Mucosa of descending colon (tissue), 3 donors: ENCODE measurements around the gene ZBTB46. TPM values are rescaled to one million over a fixed set of nuclear protein-coding genes. Genes with fewer than 3 reads are reported as not detected.

Experiments
- ATAC-seq: fragments of 200-7000 bp; cut with Tn5 transposase; one replicate; pipeline ENCODE4 v1.9.1; 2020; ENCODE audit warnings: mild to moderate bottlenecking, moderate library complexity
- DNase-seq, 3 donors: peaks; one replicate each; pipeline ENCODE4 v3.0.0-alpha.2; 2020
- H3K36me3 ChIP-seq: fragments of 200-600 bp; one replicate; pipeline ENCODE4 v1.8.0; 2021; ENCODE audit warnings: low read depth, mild to moderate bottlenecking
- H3K4me1 ChIP-seq: fragments of 200-600 bp; one replicate; pipeline ENCODE4 v1.8.0; 2021; ENCODE audit warnings: low read depth, mild to moderate bottlenecking
- H3K4me3 ChIP-seq: fragments of 200-600 bp; one replicate; pipeline ENCODE4 v1.8.0; 2021; ENCODE audit warnings: mild to moderate bottlenecking
- H3K9me3 ChIP-seq: fragments of 200-600 bp; one replicate; pipeline ENCODE4 v1.8.0; 2021; ENCODE audit warnings: mild to moderate bottlenecking
- CTCF ChIP-seq: fragments of 200-600 bp; IDR thresholded peaks from one replicate; pipeline ENCODE4 v1.8.0; 2022; ENCODE audit warnings: antibody characterized with exemption, mild to moderate bottlenecking
- intact Hi-C, 2 donors: fragments of 100-400 bp; cut with DNase I in 1 of 2; cut with micrococcal nuclease in 1 of 2; formaldehyde crosslinking; loops; one replicate each; pipeline versions ENCODE4 v1.11.0 to v1.11.1; 2022; cut with DNase I, micrococcal nuclease
- total RNA-seq, 3 donors: library from RNA; stranded (reverse); fragmentation: NEBNext Ultra II Directional in 2 of 3; extraction: Animal tissue kit (Norgen Biotek cat#: 25700) in 2 of 3; gene quantifications; one replicate each; pipeline versions ENCODE4 v1.2.1 to v1.2.4, GENCODE V29; 2021 to 2023
- donor health status: DM: no; HTN: no; CAD: no; lungs with moderate emphysema.
- donor health status: DM: no; HTN: no; CAD: no.
- donor health status: DM: no; HTN: yes; CAD: no.

ZBTB46 gene
- total RNA-seq, 3 donors from 2014 or later: 3.1 to 5.7 (median 3.3) TPM

- H3K9me3 ChIP-seq: no peaks in the 10 kb centered on the region
- peaks cover 3% of the 10 kb centered on the region for H3K36me3 ChIP-seq
- peaks cover 36% of the 10 kb centered on the region for H3K4me1 ChIP-seq
- ATAC-seq (no peak), DNase-seq (no peak)
- no peak for TF ChIP-seq CTCF
- intact Hi-C loops: no loop called here
- H3K4me3 ChIP-seq: no peak overlapping the region
Observed at GRCh38 chr20:63741354-63741675, 89.7 kb downstream of the ZBTB46 start.

GRCh38 chr20:63740627-63741353 is 90.3 kb downstream of the ZBTB46 start:
- TF ChIP-seq CTCF: no peak
- Histone ChIP-seq H3K4me3 (peak overlapping the region; percentile 11), H3K36me3 (peaks cover 3% of the 10 kb centered on the region), H3K9me3 (no peaks in the 10 kb centered on the region), H3K4me1 (peaks cover 40% of the 10 kb centered on the region)
- ATAC-seq: peak; percentile 63
- peak; percentile 92 to 94 (median 93) for DNase-seq
- intact Hi-C loops: no loop called here

GRCh38 chr20:63740070-63740626 is 90.9 kb downstream of the ZBTB46 start:
- intact Hi-C loops: no loop called here
- H3K36me3 ChIP-seq: peaks cover 3% of the 10 kb centered on the region
- ATAC-seq (peak; percentile 16), DNase-seq (peak; percentile 49 to 78 (median 75))
- H3K4me3 ChIP-seq: peak overlapping the region; percentile 11
- no peak for TF ChIP-seq CTCF
- peaks cover 43% of the 10 kb centered on the region for H3K4me1 ChIP-seq
- no peaks in the 10 kb centered on the region for H3K9me3 ChIP-seq

- ATAC-seq: peak; percentile 73
- peak; percentile 82 to 90 (median 87) for DNase-seq
Observed at GRCh38 chr20:63739130-63740069, 91.7 kb downstream of the ZBTB46 start, which contains the start of gene SLC2A4RG. Gene SLC2A4RG (plus strand): TSS chr20:63739776. CDS start chr20:63739913, 137 bp downstream.

More at GRCh38 chr20:63739130-63740069, 91.7 kb downstream of the ZBTB46 start, which contains the start of gene SLC2A4RG:
- Histone ChIP-seq H3K9me3 (no peaks in the 10 kb centered on the region), H3K4me1 (peaks cover 43% of the 10 kb centered on the region), H3K4me3 (peak within 1 kb of the TSS; percentile 11), H3K36me3 (peaks cover 3% of the 10 kb centered on the region)
- intact Hi-C loops: no loop called here
- TF ChIP-seq CTCF: no peak
